HK-2 (cell line): ENCODE results near the gene PPP3R2.
A peak's percentile ranks its signal among the peaks of the same experiment; 100 is the strongest.
"Not testable (repeated sequence)": the region's sequence is repeated elsewhere in the genome, so short reads cannot be mapped to it uniquely, and the experiment has no call there.

Source experiments
- DNase-seq: peaks from one replicate; pipeline ENCODE4 v3.0.0-alpha.2; 2018; ENCODE audit not compliant: unreplicated experiment

The PPP3R2 gene

GRCh38 chr9:101587332-101588043 lies 7.3 kb downstream of the PPP3R2 start:
- DNase-seq, result no peak

GRCh38 chr9:101586651-101587050 lies 8.1 kb downstream of the PPP3R2 start:
- DNase-seq, result no peak

- DNase-seq, result no peak
Measured at GRCh38 chr9:101585740-101586139, 9.0 kb downstream of the PPP3R2 start.

DNA sequence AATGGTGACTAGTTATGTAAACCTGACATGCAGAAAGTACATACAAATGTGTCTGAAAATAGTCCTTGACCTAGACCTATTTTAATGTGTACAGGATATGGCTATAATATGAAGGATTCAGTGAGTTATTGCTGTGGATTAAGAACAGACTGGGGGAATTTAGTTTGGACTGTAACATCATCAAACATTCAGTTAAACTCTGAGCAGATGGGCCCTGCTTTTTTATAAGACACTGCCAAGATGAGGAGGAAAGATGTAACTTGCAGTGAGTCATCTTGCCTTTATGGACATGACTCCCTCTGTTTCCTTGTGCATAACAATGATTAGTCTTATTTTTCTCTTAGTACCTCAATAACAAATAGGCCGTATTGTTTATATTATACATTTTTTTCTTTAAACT lies 12.2 kb downstream of the PPP3R2 start:
- DNase-seq, result no peak

- DNase-seq, result no peak
Measured at GRCh38 chr9:101579711-101580545, 14.8 kb downstream of the PPP3R2 start.

- DNase-seq, result no peak
Measured at GRCh38 chr9:101578378-101578777, 16.4 kb downstream of the PPP3R2 start.

- DNase-seq, result no peak
Measured at GRCh38 chr9:101574731-101575333, 19.9 kb downstream of the PPP3R2 start.

DNA sequence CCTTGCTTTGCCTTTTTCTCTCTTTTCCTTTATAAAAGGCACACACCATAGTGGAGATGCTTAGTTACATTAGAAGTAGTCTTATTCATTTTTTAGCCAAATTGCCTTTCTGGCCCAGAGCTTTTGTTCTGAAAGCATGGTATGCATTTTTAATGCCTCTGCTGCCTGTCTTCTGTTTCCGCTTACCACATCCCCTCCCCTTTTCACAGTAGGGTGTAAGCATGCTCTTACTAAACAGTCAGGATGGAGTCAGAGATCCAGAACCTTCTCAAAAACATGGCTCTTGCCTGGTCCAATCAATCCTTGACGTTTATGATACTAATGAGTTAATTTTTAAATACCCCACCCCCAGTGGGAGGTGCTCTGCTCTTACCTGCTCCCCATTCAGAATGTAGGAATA lies 22.5 kb downstream of the PPP3R2 start:
- no peak for DNase-seq

- DNase-seq, result no peak
Measured at GRCh38 chr9:101571114-101571513, 23.7 kb downstream of the PPP3R2 start.

DNA sequence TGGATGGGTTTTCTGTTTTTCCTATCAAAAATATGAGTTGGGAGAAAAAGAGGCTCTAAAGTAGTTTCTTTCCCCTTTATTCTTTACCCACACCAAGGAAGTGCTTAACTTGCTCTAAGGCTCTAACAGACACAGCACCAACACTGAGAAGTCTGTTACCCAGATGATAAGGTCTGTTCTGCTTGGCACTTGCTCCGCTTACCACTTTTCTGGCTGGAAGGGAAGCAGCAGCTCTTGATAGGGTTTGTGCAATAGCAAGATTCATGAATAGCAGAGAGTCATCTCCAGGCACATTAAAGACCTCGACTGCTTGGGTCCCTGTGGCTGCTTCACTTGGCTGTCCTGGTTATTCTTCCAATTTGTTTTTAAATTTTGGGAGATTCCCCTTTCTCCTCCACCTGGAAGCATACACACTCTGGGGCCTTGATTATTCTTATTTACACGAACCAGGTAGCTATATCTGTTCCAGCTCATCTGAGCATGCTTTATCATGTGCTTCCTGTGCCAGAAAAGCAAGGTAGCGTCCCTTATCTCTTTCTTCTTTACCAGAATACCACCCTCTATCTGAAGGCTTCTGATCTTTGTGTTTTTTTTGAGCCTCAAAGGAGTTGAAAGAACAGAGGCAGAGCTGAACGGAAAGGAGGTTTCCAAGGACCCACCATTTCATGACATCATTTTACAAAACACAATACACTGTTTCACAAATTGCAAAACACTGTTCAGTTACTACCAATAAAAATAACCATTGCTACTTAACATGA lies 24.8 kb downstream of the PPP3R2 start:
- no peak for DNase-seq

GRCh38 chr9:101567725-101568350 lies 26.9 kb downstream of the PPP3R2 start:
- no peak for DNase-seq

DNA sequence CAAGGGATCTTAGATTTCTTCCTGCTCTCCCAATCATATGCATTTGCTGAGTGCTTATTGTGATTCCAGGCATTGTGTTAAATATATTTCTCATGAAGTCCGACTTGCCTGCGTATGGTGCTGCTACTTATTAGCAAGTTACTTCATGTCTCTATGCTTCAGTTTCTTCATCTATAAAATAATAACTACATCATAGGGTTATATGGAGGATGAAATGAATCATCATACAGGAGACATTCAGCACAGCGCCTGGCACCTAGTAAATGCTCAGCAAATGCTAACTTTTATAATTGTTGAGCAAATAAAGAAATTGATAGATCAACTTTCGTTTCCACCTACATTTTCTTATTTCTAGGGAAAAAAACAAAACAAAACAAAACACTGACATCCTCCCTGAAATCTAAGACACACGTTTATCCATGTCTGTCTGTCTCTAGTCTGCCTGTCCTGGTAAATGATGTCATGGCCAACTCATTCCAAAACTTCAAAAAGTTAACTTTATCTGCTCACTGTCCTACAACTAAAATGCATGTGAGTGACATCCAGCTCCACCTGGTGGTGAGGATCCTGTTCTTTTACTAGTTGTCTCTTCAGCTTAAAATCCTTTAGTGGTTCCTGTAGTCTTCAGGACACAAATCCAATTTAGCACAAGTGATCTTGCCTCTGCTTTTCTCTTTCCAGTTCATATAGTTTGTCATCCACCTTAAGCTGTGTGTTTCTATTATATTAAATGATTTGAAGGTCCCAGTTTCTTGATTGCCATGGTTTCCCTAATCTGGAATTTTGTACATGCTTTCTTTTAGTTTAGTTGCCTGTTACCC lies 27.7 kb downstream of the PPP3R2 start:
- peak; percentile 4 for DNase-seq

DNA sequence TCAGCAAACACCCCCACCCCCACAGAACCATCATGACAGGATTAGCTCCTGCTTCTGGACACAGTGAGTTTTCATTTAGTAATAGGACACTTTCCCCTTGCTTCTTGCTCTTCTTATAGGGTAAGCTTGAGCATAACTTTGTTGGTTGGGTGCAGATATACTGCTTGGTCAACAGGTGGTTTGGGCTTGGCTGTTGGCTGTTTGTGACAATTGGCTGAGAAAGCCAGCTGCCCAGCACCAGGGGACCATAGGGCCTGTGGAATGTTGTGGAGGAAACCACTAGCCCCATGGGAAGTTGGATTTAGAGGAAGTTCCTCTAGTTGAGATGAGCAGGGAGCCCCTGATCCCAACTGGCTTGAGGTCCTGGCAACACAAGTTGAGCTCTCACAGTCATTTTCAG lies 30.5 kb downstream of the PPP3R2 start:
- DNase-seq, result no peak

GRCh38 chr9:101562966-101563365 lies 31.8 kb downstream of the PPP3R2 start:
- DNase-seq, result no peak

- DNase-seq, result no peak
Measured at GRCh38 chr9:101561740-101562139, 33.0 kb downstream of the PPP3R2 start.

DNA sequence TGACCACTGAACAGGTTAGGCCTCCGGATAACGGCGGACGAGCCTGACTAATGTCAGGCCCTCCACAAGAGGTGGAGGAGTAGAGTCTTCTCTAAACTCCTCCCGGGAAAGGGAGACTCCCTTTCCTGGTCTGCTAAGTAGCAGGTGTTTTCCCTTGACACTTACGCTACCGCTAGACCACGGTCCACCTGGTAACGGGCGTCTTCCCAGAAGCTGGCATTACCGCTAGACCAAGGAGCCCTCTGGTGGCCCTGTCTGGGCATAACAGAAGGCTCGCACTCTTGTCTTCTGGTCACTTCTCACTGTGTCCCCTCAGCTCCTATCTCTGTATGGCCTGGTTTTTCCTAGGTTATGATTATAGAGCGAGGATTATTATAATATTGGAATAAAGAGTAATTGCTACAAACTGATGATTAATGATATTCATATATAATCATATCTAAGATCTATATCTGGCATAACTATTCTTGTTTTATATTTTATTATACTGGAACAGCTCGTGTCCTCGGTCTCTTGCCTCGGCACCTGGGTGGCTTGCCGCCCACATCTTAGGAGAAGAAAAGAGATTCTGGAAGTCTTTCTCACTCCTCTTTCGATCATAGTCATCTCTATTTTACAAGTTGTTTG lies 45.2 kb downstream of the PPP3R2 start:
- not testable (repeated sequence) for DNase-seq

- no peak for DNase-seq
Measured at GRCh38 chr9:101543098-101543735, 51.6 kb downstream of the PPP3R2 start.
